GM21367 (cell line): Measurements from ENCODE around the gene BCL2.

Experiments
- ATAC-seq: cut with Tn5 transposase; IDR thresholded peaks from one replicate; pipeline ENCODE4 v1.9.1; 2021; ENCODE audit not compliant: unreplicated experiment

BCL2 gene

DNA sequence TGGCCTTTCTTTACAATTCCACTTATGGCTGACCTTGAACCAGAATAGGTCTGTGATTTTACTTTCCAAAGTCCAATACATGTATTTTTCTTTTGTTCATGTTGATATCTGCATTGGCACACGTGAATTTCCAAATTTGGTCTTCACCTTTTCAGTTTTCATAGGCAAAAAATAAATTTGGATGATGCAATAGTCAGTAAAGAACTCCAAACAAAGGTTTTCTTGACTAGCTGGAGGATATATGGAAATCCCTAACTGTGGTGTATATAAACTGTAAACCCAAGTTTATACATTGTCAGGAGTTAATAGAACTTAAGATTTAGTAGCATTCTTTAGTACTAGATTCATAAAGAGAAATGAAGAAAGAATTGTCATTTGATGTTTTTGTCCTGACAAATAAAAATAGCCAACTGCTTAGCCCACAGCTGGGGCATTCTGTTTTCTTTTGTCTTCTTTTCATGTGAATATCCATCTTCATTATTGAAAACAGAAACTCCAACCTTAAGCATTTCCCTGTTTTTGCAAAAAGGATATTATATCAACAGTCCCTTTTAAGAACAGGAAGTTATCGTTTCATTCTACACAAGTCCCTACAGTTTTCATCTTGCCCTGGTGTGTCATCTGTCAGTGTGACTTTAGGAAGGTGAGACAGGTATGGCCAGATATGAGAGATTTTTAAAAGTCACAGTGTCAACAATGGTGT is 132.9 kb downstream of the BCL2 start:
- ATAC-seq, result no peak

DNA sequence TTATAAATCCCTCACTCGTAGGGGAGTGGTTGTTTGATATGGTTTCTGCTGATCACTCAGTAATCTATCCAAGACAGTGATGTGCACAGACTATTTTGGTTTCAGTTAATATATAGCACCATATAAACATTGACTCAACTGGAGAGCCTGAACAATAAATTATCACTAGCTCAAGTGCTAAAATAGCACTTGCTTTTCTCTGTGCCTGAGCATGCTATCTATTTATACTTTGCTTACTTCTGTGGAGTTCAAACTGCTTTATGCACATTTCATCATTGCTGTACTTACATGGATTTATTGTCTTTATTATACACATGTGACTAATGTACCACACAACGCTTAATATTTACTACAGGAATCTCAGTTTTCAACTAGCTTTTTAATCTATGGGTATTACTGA is 133.6 kb downstream of the BCL2 start:
- ATAC-seq, result no peak

DNA sequence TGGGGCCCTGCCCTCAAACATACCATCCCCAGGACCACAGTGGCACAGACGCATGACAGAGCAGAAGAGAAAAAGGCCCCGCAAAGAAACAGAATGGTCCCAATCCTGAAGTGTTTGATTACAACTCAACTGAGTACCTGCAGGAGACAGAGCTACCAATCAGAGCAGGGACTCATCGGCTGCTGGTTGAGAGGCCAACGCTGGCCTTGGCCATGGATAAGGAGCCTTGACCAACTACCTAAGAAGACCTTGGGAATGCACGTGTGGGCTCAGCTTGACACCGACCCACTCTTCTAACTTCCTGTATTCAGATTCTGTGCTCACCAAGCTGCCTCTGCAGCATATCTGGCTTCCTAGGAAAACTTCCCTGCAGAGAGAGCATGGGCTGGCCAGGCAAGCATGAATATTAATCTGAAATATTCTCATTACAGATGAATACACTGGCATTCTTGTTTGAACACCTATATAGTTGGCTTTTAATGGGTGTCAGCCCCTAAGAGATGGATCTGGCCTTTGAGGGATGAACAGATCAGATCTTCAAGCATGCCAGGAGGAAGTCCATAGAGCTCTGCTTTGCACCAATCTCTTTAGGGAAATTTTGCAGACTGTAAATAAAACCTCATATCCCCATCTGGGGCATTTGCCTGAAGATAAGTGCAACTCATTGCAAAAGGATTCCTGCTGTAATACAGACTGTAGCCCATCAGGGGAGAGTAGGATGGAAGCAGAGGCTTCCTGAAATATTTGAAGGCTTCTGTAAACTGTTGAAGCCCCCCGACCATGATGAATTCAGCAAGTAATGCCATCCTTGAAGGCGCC is 135.4 kb downstream of the BCL2 start:
- no peak for ATAC-seq

DNA sequence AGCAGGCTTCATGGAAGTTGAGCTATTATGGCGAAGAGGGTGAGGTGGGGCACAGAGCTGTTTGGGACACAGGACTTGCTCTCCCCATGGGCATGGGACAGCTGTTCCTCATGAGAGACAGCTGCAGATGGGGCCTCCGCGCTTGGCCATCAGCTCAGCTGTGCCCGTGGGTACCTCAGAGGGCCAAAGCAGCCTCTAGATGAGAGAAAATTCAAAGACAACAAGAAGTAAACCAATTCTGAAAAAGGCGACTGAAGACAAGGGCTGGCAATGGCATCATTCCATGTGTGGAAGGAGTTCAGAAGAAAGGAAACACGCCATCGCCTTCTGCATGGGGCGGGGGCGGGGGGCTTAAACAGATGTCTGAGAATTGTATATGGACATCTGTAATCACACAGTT is 136.2 kb downstream of the BCL2 start:
- no peak for ATAC-seq

DNA sequence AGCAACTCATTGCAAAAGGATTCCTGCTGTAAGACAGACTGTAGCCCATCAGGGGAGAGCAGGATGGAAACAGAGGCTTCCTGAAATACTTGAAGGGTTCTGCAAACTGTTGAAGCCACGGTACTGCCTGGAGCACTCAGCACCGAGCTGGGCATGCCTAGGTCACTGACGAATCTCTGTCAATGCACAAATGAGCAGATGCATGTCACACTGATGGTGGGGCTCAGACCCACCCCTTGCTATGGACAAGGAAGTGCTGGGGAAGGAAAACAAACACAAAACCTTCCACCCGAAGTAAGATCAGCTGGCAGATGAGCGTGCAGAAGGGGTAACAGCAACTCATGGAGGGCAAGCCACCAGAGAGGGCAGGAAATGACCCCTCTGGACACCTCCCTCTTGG is 136.7 kb downstream of the BCL2 start:
- ATAC-seq, result no peak

DNA sequence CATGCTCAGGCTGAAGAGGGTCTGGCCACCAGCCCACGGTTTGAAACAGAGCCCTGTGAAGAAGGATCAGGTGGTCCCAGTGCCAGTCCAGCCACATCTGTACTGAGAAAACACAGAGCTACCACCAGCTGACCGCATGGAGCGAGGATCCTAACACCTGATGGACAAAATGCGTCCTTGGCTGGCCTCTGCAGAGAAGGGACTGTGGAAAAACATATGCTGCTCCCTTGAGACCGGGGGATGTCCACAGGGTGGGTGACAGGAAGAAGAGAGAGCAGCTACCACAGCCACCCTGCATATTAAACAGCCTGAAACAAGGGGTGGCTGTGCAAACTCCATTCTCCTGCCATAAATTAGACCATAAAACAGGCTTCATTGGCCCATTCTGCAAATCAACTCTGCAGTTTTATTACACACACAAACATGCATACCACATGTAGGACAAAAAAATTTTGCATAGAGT is 137.2 kb downstream of the BCL2 start:
- no peak for ATAC-seq

DNA sequence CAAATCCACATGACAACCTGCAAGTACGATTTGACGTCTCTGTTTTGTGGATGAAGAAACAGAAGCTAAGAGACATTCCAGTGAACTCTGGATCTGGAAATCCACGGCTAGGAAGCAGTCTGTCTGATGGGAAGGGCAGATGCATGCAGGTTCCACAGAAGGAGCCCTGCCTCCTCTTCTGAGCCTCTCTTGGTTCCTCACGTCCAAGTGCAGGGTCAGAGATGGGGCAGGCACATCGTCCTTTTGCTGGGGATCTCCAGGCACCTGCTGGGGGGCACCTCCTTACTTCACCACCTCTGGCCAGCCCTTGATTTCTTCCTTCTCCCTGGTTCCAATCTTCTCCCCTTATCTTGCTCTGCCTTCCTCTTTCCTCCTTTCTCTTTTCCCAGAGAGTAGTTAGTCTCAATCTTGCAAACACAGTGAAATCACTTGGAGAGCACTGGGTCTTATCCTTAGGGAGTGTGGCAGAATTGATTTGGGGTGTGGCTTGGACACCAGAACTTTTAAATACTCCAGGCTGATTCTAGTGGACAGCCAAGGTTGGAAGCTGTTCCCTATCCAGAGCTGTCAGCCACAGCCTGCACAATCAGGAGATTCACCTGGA is 137.8 kb downstream of the BCL2 start:
- ATAC-seq, result no peak

DNA sequence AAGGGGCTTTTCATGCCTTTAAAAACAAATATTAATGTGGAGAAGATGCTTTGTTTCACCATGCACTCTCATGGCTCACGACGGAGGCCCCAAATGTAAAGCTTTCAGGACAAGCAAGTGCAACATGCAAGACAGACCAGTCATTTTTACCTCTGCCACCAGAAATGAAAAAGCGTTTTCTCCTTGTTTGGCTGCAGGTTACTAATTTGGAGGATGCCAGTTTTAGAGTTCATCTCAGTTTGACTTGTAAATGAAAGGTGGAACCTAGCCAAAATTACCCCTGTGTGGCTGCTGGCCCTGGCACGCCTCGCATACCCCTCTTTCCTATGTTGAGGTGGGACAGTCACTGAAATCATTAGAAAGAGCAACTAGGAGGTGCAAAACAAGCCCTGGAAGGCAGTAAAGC is 138.6 kb downstream of the BCL2 start:
- ATAC-seq, result peak; percentile 45

DNA sequence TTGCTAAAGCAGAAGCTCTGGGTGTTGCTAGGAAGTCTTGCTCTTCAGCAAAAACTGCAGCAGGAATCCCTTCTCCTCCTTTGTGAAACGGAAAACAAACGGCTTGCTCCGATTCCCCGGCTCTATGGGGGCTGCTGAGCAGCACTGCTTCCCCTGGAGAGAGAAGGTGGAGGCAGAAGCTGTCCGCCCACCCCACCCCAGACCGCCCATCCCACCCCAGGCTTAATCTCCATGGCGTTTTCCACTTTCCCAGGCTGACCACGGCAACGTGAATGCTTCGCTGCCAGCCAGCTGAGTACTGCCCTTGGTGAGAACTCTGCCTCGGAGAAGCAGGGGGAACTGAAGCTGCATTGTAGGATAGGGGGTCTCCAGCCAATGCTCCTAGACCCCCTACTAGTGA is 139.2 kb downstream of the BCL2 start:
- ATAC-seq, result no peak

DNA sequence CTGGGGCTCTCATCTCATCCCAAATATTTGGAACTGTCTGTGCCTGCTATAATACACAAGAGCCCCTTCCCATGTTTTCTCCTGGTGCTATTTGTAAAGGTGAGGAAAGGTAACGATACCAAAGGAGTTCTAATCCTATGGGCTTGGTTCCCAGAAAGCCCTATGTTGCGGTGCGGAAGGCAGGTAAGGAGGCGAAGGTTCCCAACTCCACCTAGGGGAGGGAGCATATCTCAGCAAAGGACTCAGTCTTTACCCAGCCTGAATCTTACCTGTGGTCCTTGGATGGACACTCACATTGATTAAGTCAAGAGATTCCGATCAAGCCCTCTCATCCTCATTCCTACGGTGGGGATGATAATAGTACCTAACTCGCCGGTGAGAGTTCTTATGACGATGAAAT is 140.1 kb downstream of the BCL2 start:
- ATAC-seq, result no peak

DNA sequence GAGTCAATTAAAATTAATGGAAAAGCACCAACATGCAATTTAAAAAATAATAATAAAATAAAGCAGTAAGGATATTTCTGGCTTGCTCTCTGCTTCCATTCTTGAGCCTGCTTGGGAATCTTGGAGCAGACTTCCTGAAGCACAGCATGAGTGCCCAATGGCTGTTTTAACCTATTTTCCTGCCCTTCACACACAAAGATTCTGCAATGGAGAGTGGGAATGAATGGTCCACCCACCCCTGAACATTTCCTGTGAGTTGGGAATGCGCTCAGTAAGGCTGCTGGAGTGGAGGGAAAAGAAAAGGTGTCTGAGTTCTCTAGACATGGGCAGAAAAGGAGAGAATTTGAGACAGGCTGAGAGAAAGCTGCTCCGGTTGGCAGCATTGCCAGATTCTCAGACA is 140.6 kb downstream of the BCL2 start:
- ATAC-seq, result no peak

DNA sequence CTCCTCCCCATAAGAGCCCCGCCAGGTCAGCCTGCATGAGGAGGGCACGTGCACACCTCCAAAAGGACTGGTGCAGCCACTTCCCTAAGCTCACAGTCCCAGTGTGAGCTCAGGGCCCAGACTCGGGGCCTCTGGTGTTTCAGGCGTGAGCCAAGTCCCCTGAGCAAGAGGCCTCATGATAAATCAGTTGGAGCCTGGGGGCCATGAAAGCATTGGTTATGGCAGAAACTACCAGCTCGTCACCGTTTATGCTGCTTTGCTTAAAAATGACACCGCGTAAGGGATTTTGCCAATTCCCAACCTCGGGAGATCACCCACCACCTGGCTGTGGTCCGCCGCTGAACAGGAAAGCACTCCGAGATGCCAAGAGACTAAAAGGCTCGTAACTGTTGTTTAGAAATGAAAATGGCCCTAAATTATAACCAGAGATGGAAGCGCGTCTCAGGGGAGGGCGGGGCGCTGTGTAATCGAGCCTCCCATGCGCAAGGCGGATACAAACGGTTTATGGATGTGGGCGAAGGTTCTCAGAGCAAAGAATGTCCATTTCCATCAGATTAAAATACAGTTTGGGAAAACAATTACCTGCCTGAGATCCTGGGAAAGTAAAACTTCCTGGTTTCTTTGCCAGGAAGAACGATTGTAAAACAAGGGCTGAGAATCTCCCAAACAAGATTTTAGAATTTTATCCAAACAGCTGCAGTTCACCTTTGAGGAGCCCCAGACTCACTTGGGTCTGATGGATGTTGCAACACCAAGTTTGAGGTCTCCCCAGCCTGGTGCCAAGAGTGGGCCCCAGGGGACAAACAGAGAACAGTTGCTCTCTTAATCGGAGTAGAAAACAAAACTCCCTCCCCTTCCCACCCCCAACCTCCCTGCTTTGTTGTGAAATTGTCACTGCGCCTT is 141.4 kb downstream of the BCL2 start:
- no peak for ATAC-seq

DNA sequence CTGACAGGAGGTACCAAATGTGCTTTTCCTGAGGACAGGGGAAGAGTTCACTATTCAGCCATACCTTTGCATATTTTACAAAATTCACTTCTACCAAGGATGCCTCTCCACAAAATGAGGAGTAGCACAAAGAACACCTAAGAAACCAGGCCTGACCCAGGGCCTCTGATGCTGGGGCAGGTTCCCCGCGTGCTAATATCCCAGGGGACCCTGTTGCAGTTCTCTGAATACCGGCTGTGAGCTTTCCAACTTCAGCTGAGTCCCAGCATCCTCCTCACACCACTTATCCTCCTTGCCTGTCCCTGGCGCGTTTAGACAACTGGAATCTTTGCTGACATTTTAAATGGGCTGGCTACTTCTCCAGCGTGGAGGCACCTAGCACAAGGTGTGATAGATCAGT is 142.3 kb downstream of the BCL2 start:
- no peak for ATAC-seq

DNA sequence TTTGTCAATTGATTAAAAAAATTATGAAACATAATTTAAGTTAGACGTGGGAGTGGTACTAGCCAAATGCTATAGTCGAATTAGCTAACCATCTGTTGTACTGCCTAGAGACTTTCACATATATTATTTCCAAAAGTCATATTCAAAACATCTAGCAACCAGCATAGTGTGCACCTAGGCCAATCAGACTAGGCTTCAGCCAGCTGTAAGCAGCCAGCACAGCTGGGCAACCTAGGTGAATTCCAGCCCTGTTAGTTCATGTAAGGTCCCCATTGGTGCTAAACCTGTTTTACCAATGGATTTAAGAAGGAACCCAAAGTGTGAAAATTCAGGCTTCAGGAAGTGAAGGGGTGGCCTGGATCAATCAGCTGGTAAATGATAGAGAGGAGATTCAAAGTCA is 144.3 kb downstream of the BCL2 start:
- ATAC-seq, result no peak

DNA sequence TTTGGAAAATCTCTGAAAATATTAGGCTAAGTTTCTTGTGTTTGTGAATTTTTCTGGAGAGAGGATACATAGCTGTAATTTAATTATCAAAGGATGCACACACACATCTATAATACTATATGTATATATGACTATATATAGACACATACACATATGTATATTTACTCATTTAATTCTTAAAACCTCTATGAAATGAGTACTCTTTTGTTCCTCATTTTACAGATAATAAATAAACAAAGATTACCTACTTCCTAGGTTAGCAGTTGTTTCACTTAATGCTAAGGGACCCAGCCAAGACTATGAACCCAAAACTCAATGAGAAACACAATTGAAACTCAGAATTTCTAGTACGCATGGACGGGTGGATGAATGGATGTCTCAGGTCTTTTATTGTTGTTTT is 145.6 kb downstream of the BCL2 start:
- ATAC-seq, result no peak

DNA sequence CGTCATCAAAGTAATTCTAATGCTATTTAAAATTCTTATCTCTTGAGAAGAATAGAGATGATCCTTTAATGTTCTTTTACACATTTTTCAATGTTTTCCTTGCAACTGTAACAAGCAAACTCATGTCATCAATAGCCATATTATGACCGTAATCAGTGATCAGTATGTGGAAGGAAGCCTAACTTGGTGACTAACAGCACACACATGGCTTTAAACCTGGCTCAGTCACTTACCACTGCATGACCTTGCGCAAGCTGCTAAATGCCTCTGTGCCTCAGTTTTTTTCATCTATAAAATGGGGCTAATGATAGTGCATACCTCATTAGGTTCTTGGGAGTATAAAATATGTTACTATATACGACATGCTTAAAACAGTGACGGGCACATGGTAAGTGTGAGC is 149.7 kb downstream of the BCL2 start:
- ATAC-seq, result no peak

DNA sequence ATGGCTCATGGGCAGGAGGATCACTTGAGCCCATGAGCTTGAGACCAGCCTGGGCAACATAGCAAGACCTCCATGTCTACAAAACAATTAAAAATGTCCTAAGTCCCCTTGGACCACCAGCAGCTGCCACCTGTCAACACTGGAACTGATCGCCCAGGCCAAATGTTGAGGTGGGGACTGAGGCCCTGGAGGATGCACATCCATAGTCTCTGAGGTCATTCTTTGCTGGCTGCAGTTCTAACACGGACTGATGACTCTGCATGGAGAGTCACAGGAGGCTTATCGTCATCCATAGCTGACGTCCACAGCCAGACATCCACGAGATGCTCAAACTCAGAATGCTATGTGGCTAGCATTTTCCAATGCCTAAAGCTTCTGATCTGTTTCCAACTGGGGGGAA is 151.3 kb downstream of the BCL2 start:
- ATAC-seq, result no peak

DNA sequence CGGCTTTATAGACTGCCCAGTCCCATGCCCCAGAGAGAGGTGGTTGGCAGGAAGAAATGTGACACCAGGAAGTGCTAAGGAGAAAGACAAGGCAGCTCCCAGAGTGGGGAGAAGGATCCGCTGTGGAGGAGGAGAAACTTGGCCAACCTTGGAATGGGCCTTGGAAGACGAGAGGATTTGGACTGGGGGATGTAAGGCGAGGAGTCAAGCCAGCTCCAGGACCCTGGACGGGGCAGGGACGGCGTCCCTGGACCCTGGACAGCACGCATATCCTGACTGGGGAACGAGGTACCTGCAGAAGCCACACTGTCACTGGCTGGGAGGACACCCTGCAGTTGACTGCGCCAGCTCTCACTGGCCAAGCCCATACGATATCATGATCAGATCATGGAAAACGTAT is 153.4 kb downstream of the BCL2 start:
- no peak for ATAC-seq

DNA sequence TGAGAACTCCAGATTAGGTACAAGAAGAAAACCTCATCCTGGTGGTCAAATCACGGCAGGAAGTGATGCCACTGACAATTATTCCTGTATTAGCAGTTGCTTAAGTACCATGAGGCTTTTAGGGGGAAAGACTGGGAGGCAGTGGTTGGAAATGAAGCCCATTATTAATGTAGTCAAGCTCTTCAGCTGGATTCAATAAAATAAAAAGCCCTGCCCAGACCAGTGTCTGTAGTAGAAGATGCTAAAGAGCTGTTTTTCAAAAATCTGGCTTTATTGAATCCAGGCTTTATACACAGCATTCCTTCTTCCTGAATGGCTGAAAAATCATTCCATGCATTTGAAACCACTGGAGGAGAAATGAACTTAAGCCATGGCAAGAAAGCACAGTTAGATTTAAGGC is 155.2 kb downstream of the BCL2 start:
- ATAC-seq, result no peak

DNA sequence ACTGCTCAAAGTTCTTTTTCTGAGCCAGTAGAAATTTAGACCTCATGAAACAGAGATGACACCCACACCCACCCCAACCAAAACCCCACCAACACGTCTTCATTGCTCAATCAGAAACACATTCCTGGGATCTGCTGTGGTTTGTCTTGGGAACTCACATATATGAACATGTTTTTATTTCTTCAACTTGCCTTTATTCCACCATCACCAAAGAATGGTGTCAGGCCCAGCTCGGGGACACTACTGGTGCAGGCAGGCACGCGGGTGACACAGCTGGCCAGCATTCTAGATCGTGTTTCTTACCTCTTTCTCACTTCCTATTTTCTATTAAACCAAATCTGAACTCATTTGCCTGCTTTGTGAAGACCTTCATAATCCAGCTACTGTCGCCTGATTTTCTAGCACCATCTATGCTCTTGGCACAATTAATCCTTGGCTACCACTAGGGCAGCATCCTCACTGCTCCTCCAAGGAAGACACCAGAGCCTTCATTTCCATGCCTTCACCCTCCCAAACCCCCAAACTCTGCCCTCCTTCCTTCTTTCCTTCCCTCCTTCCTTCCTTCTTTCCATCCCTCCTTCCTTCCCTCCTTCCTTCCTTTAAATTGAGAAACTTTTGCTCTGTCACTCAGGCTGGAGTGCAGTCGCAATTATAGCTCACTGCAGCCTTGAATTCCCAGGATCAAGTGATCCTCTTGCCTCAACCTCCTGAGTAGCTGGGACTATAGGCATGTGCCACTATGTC is 157.1 kb downstream of the BCL2 start:
- ATAC-seq, result peak; percentile 28
